Brain microvascular endothelial cell (primary cell): Measurements from ENCODE around the gene SERPINB2.

Source experiments
- DNase-seq: peaks from one replicate; pipeline ENCODE4 v3.0.0-alpha.2; 2020
- H3K27ac ChIP-seq: fragments of 250-450 bp; sonication (Bioruptor Pico); 2 replicates; pipeline ENCODE4 v1.5.1; 2020; ENCODE audit warnings: mild to moderate bottlenecking, moderate library complexity
- H3K27me3 ChIP-seq: fragments of 250-450 bp; sonication (Bioruptor Pico); replicated peaks from 2 replicates; pipeline ENCODE4 v1.5.1; 2020; ENCODE audit warnings: mild to moderate bottlenecking
- H3K36me3 ChIP-seq: fragments of 250-450 bp; sonication (Bioruptor Pico); replicated peaks from 2 replicates; pipeline ENCODE4 v1.5.1; 2020; ENCODE audit warnings: mild to moderate bottlenecking
- H3K4me3 ChIP-seq: 2 replicates; pipeline ENCODE4 v1.5.1; 2011; ENCODE audit warnings: low read depth, mild to moderate bottlenecking, control low read depth, low read length, moderate library complexity
- CTCF ChIP-seq: IDR thresholded peaks from 2 replicates; pipeline ENCODE4 v1.5.1; 2011; ENCODE audit warnings: low read depth, mild to moderate bottlenecking, moderate library complexity, low read length, control low read depth, inconsistent platforms; ENCODE audit errors: missing control alignments
- in situ Hi-C: cut with HindIII; loops from 2 replicates; pipeline ENCODE4 v1.10.0; 2017; ENCODE audit warnings: low sequenced_read_pairs, low pct_ligation_motif_present

The SERPINB2 gene

GRCh38 chr18:63878925-63879324 lies 8.6 kb upstream of the SERPINB2 start:
- no peak for DNase-seq
- Histone ChIP-seq H3K4me3 (no peak overlapping the region), H3K27ac (no peak overlapping the region), H3K36me3 (no peaks in the 10 kb centered on the region), H3K27me3 (no peaks in the 10 kb centered on the region)
- in situ Hi-C loops = no loop called here
- no peak for TF ChIP-seq CTCF

- Histone ChIP-seq H3K36me3 (no peaks in the 10 kb centered on the region), H3K4me3 (no peak overlapping the region), H3K27ac (peak overlapping the region; percentile 33), H3K27me3 (no peaks in the 10 kb centered on the region)
- DNase-seq = peak; percentile 54
- in situ Hi-C loops = no loop called here
- no peak for TF ChIP-seq CTCF
These were observed 7.8 kb upstream of the SERPINB2 start for GRCh38 chr18:63879709-63880108.

GRCh38 chr18:63881851-63882250 lies 5.7 kb upstream of the SERPINB2 start:
- peak overlapping the region; percentile 73 for H3K27ac ChIP-seq
- H3K36me3 ChIP-seq = no peaks in the 10 kb centered on the region
- in situ Hi-C loops = no loop called here
- TF ChIP-seq CTCF = no peak
- H3K4me3 ChIP-seq = no peak overlapping the region
- no peaks in the 10 kb centered on the region for H3K27me3 ChIP-seq
- DNase-seq = peak; percentile 34

GRCh38 chr18:63882333-63883141 lies 5.0 kb upstream of the SERPINB2 start:
- TF ChIP-seq CTCF = no peak
- Histone ChIP-seq H3K27ac (peak overlapping the region; percentile 78), H3K27me3 (no peaks in the 10 kb centered on the region), H3K36me3 (no peaks in the 10 kb centered on the region), H3K4me3 (no peak overlapping the region)
- DNase-seq = peak; percentile 99
- in situ Hi-C loops = no loop called here

GRCh38 chr18:63883617-63884016 lies 3.9 kb upstream of the SERPINB2 start:
- H3K27ac ChIP-seq = no peak overlapping the region
- in situ Hi-C loops = no loop called here
- H3K4me3 ChIP-seq = no peak overlapping the region
- no peaks in the 10 kb centered on the region for H3K27me3 ChIP-seq
- no peak for TF ChIP-seq CTCF
- DNase-seq = no peak
- no peaks in the 10 kb centered on the region for H3K36me3 ChIP-seq
